ENCODE results near the gene TMEM258. TPM values are rescaled to one million over a fixed set of nuclear protein-coding genes. Genes with fewer than 3 reads are reported as not detected.

Gene TMEM258
- total RNA-seq, 4 donors from 2014 or later: 33.6 to 42.8 (median 36.6) TPM

GRCh38 chr11:61817471-61818202 is 25.2 kb upstream of the TMEM258 start:
- no peak overlapping the region for H3K4me3 ChIP-seq (ENCODE audit: low read depth, poor library complexity, severe bottlenecking)
- no peak for TF ChIP-seq POLR2A (IDR thresholded peaks at IDR 0.05)
- TF ChIP-seq, protein P1, sequence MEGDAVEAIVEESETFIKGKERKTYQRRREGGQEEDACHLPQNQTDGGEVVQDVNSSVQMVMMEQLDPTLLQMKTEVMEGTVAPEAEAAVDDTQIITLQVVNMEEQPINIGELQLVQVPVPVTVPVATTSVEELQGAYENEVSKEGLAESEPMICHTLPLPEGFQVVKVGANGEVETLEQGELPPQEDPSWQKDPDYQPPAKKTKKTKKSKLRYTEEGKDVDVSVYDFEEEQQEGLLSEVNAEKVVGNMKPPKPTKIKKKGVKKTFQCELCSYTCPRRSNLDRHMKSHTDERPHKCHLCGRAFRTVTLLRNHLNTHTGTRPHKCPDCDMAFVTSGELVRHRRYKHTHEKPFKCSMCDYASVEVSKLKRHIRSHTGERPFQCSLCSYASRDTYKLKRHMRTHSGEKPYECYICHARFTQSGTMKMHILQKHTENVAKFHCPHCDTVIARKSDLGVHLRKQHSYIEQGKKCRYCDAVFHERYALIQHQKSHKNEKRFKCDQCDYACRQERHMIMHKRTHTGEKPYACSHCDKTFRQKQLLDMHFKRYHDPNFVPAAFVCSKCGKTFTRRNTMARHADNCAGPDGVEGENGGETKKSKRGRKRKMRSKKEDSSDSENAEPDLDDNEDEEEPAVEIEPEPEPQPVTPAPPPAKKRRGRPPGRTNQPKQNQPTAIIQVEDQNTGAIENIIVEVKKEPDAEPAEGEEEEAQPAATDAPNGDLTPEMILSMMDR (IDR thresholded peaks at IDR 0.05): no peak
- DNase-seq (ENCODE audit: low spot score in 2 of 2): no peak
- intact Hi-C loops (cut with DNase I; ENCODE audit: low total_unique reads): no loop called here
- WGBS, 2 donors: 77 to 78% methylated on average over 6 of the region's 6 CpGs

GRCh38 chr11:61816736-61817455 is 24.5 kb upstream of the TMEM258 start, which contains the start of gene FADS1:
TSS of gene FADS1 (minus strand) at chr11:61817003. CDS start at chr11:61816929, 74 bp downstream.
- WGBS, 2 donors: 1 to 3% methylated on average over 39 to 48 of the region's 73 CpGs
- DNase-seq (ENCODE audit: low spot score in 2 of 2): peak; percentile 63 to 96
- H3K4me3 ChIP-seq (ENCODE audit: low read depth, poor library complexity, severe bottlenecking): peak within 1 kb of the TSS; percentile 42
- TF ChIP-seq POLR2A (IDR thresholded peaks at IDR 0.05): no peak
- TF ChIP-seq, protein P1 (IDR thresholded peaks at IDR 0.05): no peak
- intact Hi-C loops (cut with DNase I; ENCODE audit: low total_unique reads): no loop called here

- intact Hi-C loops (cut with DNase I; ENCODE audit: low total_unique reads): no loop called here
- 1% methylated on average over 59 to 63 of the region's 69 CpGs for WGBS, 2 donors
- TF ChIP-seq, protein P1 (IDR thresholded peaks at IDR 0.05): no peak
- no peak for TF ChIP-seq POLR2A (IDR thresholded peaks at IDR 0.05)
- H3K4me3 ChIP-seq (ENCODE audit: low read depth, poor library complexity, severe bottlenecking): peak overlapping the region; percentile 42
- peak; percentile 32 to 92 for DNase-seq (ENCODE audit: low spot score in 2 of 2)
These were observed 23.7 kb upstream of the TMEM258 start for GRCh38 chr11:61815790-61816735.

- TF ChIP-seq POLR2A (IDR thresholded peaks at IDR 0.05): peak in 1 of 2 donors; percentile 46
- TF ChIP-seq, protein P1 (IDR thresholded peaks at IDR 0.05): no peak
- intact Hi-C loops (cut with DNase I; ENCODE audit: low total_unique reads): no loop called here
- peak overlapping the region; percentile 42 for H3K4me3 ChIP-seq (ENCODE audit: low read depth, poor library complexity, severe bottlenecking)
- 1% methylated on average over 33 to 44 of the region's 66 CpGs for WGBS, 2 donors
- peak; percentile 90 to 98 for DNase-seq (ENCODE audit: low spot score in 2 of 2)
These were observed 22.8 kb upstream of the TMEM258 start for GRCh38 chr11:61814958-61815789.
